Loucy (cell line): Measurements from ENCODE around the gene ZBTB8A.

Experiments used
- H2AFZ ChIP-seq: fragments of 200-600 bp; sonication (generic); 2 replicates; pipeline ENCODE4 v1.6.0; 2016; ENCODE audit warnings: antibody characterized with exemption, mild to moderate bottlenecking, low read length, moderate library complexity
- H3F3A ChIP-seq: fragments of 200-600 bp; 2 replicates; pipeline ENCODE4 v1.6.0; 2016; ENCODE audit warnings: antibody characterized with exemption, low read depth, mild to moderate bottlenecking
- H3K27me3 ChIP-seq: fragments of 200-600 bp; sonication (generic); 2 replicates; pipeline ENCODE4 v1.6.1; 2014; ENCODE audit warnings: low read length, mild to moderate bottlenecking; ENCODE audit not compliant: insufficient read depth, poor library complexity, severe bottlenecking
- H3K36me3 ChIP-seq: fragments of 200-600 bp; sonication (generic); 2 replicates; pipeline ENCODE4 v1.6.1; 2016; ENCODE audit warnings: low read length; ENCODE audit not compliant: insufficient read depth
- H3K4me1 ChIP-seq: fragments of 200-600 bp; sonication (generic); 2 replicates; pipeline ENCODE4 v1.5.1; 2014; ENCODE audit warnings: low read length, mild to moderate bottlenecking; ENCODE audit not compliant: insufficient read depth, poor library complexity, severe bottlenecking
- H3K4me2 ChIP-seq: fragments of 200-600 bp; sonication (generic); 2 replicates; pipeline ENCODE4 v1.6.0; 2014; ENCODE audit warnings: antibody characterized with exemption, low read length, low read depth, mild to moderate bottlenecking; ENCODE audit not compliant: poor library complexity, severe bottlenecking
- H3K4me3 ChIP-seq: fragments of 200-600 bp; sonication (generic); 2 replicates; pipeline ENCODE4 v1.5.1; 2014; ENCODE audit warnings: low read length, mild to moderate bottlenecking, mixed read lengths; ENCODE audit not compliant: poor library complexity, severe bottlenecking
- H3K79me2 ChIP-seq: fragments of 200-600 bp; sonication (generic); 2 replicates; pipeline ENCODE4 v1.6.1; 2014; ENCODE audit warnings: low read length; ENCODE audit not compliant: insufficient read depth
- H3K9ac ChIP-seq: fragments of 200-600 bp; sonication (generic); 2 replicates; pipeline ENCODE4 v1.6.0; 2014; ENCODE audit warnings: mild to moderate bottlenecking, low read depth, low read length, moderate library complexity; ENCODE audit not compliant: poor library complexity, severe bottlenecking
- H3K9me2 ChIP-seq: fragments of 200-600 bp; sonication (generic); replicated peaks from 2 replicates; pipeline ENCODE4 v1.6.1; 2016; ENCODE audit warnings: low read depth, low read length, mixed read lengths
- H3K9me3 ChIP-seq: fragments of 200-600 bp; sonication (generic); 2 replicates; pipeline ENCODE4 v1.6.1; 2014; ENCODE audit warnings: mild to moderate bottlenecking, antibody characterized with exemption, low read length, low read depth; ENCODE audit not compliant: insufficient read depth
- H4K20me1 ChIP-seq: fragments of 200-600 bp; sonication (generic); 2 replicates; pipeline ENCODE4 v1.6.0; 2014; ENCODE audit warnings: antibody characterized with exemption, low read length, mild to moderate bottlenecking; ENCODE audit not compliant: insufficient read depth, poor library complexity, severe bottlenecking
- EZH2phosphoT487 ChIP-seq: fragments of 200-600 bp; IDR thresholded peaks from 2 replicates; pipeline ENCODE4 v1.6.1; 2018; ENCODE audit warnings: antibody characterized with exemption, mild to moderate bottlenecking, moderate library complexity, borderline replicate concordance
- TF ChIP-seq, protein P1 (sequence below): fragments of 200-600 bp; sonication (generic); conservative IDR thresholded peaks from 2 replicates; pipeline ENCODE4 v1.5.1; 2014; ENCODE audit warnings: mild to moderate bottlenecking, antibody characterized with exemption, low read length

ZBTB8A gene

DNA sequence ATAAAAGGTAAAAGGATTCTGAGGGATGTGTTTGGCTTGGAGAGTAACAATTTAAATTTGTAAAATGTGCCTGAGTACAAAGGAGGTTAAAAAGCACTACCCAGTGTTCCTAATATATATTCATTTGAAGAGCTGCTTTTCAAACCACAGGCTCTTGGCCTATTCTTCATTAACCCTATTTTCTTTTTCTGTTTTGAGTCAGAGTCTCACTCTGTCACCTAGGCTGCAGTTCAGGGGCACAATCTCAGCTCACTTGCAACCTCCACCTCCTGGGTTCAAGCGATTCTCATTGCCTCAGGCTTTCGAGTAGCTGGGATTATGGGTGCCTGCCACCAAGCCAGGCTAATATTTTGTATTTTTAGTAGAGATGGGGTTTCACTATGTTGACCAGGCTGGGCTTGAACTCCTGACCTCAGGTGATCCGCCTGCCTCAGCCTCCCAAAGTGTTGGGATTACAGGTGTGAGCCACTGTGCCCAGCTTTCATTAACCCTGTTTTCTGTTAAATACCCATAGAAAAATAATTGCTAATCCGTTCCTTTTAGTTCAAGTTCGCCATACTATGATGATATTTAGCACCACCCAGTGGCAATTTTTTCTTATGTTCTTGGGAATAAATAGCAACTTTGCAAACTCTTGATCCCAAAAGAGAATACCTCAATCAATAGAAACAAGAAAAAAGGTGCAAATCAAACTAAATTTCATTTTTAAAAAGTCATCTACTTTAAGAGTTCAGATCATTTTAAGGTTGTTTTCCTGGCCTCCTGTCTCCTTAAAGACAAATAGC, 80.7 kb downstream of the ZBTB8A start:
- Histone ChIP-seq H3K9ac (no peak overlapping the region), H3K9me3 (no peaks in the 10 kb centered on the region), H3K4me1 (peaks cover 17% of the 10 kb centered on the region), H3K36me3 (no peaks in the 10 kb centered on the region), H2AFZ (no peak overlapping the region), H4K20me1 (no peaks in the 10 kb centered on the region), H3K27me3 (no peaks in the 10 kb centered on the region), H3K4me3 (no peak overlapping the region), H3K4me2 (no peak overlapping the region), H3K9me2 (no peaks in the 10 kb centered on the region), H3F3A (no peaks in the 10 kb centered on the region; the same call in 1 of the 2 replicates), H3K79me2 (no peaks in the 10 kb centered on the region)
- TF ChIP-seq, protein P1, sequence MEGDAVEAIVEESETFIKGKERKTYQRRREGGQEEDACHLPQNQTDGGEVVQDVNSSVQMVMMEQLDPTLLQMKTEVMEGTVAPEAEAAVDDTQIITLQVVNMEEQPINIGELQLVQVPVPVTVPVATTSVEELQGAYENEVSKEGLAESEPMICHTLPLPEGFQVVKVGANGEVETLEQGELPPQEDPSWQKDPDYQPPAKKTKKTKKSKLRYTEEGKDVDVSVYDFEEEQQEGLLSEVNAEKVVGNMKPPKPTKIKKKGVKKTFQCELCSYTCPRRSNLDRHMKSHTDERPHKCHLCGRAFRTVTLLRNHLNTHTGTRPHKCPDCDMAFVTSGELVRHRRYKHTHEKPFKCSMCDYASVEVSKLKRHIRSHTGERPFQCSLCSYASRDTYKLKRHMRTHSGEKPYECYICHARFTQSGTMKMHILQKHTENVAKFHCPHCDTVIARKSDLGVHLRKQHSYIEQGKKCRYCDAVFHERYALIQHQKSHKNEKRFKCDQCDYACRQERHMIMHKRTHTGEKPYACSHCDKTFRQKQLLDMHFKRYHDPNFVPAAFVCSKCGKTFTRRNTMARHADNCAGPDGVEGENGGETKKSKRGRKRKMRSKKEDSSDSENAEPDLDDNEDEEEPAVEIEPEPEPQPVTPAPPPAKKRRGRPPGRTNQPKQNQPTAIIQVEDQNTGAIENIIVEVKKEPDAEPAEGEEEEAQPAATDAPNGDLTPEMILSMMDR: peak; percentile 56
- no peak for TF ChIP-seq EZH2phosphoT487

DNA sequence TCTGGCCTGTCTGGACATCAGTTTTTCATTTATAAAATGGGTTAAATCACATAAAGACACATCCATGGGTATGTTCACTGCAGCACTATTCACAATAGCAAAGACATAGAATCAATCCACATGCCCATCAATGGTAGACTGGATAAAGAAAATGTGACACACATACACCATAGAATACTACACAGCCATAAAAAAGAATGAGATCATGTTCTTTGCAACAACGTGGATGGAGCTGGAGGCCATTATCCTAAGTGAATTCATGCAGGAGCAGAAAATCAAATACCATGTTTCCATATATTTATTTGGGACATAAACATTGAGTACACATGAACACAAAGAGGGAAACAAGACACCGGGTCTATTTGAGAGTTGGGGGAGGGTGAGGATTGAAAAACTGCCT, 83.0 kb downstream of the ZBTB8A start:
- H4K20me1 ChIP-seq: no peaks in the 10 kb centered on the region
- TF ChIP-seq EZH2phosphoT487: no peak
- TF ChIP-seq, protein P1: no peak

DNA sequence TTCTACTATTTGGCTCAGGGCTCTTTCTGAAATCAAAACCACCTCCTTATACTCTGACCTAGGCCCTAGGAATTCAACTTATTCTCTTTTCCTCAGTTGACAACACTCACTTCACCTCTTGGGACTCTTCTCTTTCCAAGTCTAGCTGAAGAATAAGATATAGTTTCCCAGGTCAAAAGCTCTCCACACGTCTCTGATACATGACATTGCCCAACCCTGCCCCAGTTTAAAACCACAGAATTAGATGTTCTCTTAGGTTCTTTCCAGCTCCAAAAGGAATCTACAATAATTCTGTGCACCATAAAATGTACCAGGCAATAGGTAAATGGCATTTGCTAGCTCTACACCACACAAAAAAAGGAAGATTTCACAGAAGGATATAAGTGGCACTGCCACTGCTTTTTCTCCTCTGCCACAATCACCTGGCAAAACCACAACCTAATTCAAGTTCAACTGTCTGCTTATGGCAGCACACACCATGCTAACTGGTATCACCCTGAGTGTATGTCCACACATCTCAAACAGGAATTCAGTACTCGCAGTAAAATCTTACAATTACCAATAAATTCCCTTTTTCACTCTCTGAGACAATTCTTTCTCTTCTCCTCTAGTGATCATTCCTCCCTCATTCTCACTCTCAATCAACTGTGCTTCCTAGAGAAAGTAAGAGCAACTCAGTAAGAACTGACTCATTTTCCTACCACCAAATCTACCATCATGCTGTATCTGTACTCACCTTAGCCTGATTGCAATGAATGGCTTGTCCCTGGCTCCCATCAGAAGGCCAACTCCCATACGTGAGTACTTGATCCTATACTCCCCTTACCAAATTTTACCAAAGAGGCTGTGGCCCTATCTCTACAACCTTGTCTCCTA, 83.8 kb downstream of the ZBTB8A start:
- H3K27me3 ChIP-seq: no peaks in the 10 kb centered on the region
- H3K9me3 ChIP-seq: no peaks in the 10 kb centered on the region
- H4K20me1 ChIP-seq: no peaks in the 10 kb centered on the region
- H3F3A ChIP-seq: no peaks in the 10 kb centered on the region; the same call in 1 of the 2 replicates
- H3K4me1 ChIP-seq: peaks cover 17% of the 10 kb centered on the region
- no peaks in the 10 kb centered on the region for H3K79me2 ChIP-seq
- peak overlapping the region; percentile 61 for H3K4me2 ChIP-seq
- peak overlapping the region; percentile 9 for H3K4me3 ChIP-seq
- H3K9ac ChIP-seq: peak overlapping the region; percentile 45
- TF ChIP-seq, protein P1: no peak
- no peak for TF ChIP-seq EZH2phosphoT487
- no peaks in the 10 kb centered on the region for H3K9me2 ChIP-seq
- peaks cover 5% of the 10 kb centered on the region; the same call in 1 of the 2 replicates for H3K36me3 ChIP-seq
- no peak overlapping the region for H2AFZ ChIP-seq

More for the DNA sequence above, 83.0 kb downstream of the ZBTB8A start:
- H3K4me3 ChIP-seq: no peak overlapping the region
- no peaks in the 10 kb centered on the region for H3K27me3 ChIP-seq
- no peaks in the 10 kb centered on the region for H3K79me2 ChIP-seq
- H3K36me3 ChIP-seq: peaks cover 5% of the 10 kb centered on the region; the same call in 1 of the 2 replicates
- peak overlapping the region; percentile 45 for H3K9ac ChIP-seq
- peaks cover 17% of the 10 kb centered on the region for H3K4me1 ChIP-seq
- H2AFZ ChIP-seq: no peak overlapping the region
- H3F3A ChIP-seq: no peaks in the 10 kb centered on the region; the same call in 1 of the 2 replicates
- no peak overlapping the region for H3K4me2 ChIP-seq
- H3K9me2 ChIP-seq: no peaks in the 10 kb centered on the region
- no peaks in the 10 kb centered on the region for H3K9me3 ChIP-seq
